Measurements from ENCODE around the gene CCDC188. TPM values are rescaled to one million over a fixed set of nuclear protein-coding genes. Genes with fewer than 3 reads are reported as not detected.

Gene CCDC188
- total and polyA plus RNA-seq, 2 of the 4 experiments (the other 2 are of a cell fraction), result 0.10 TPM; not detected in 1

GRCh38 chr22:20128619-20128901 is 22.3 kb downstream of the CCDC188 start:
- peaks cover 3 to 27% of the 10 kb centered on the region in 2 experiments; a peak in 3 of 4 replicates for H3K79me1 ChIP-seq (ENCODE audit: low read depth in 1 of 2, low read length in 2 of 2)
- H3K4me3 ChIP-seq (ENCODE audit: insufficient read depth, low read depth, low read length), result no peak overlapping the region
- no peak overlapping the region for H3K9ac ChIP-seq (ENCODE audit: low read depth, low read length)
- ChIA-PET POLR2A (ENCODE audit: unreplicated experiment) (interaction anchor here (0.6 kb wide), 1 partner anchor 155 kb away, joined by 14 read pairs; no protein-coding TSS in a partner anchor), CTCF (no interaction called here)
- H2BK5ac ChIP-seq (ENCODE audit: low read depth, low read length, poor library complexity, severe bottlenecking), result no peak overlapping the region
- ATAC-seq (ENCODE audit: low read depth), result no peak
- intact Hi-C loops (cut with micrococcal nuclease) (no loop called here), in situ Hi-C loops (cut with MboI; ENCODE audit: low sequenced_read_pairs) (no loop called here), dilution Hi-C loops (cut with HindIII; ENCODE audit: low sequenced_read_pairs, unreplicated experiment) (no loop called here)
- WGBS, 2 experiments (ENCODE audit: extremely low coverage in 2 of 2, insufficient read length in 1 of 2), result 38% methylated on average over 2 of the region's 2 CpGs; no CpG with 5 or more reads in 1 of the 2 experiments
- no peak overlapping the region for H4K91ac ChIP-seq (ENCODE audit: insufficient read depth, low read depth, low read length)
- H3K23ac ChIP-seq (ENCODE audit: low read depth, low read length), result no peak overlapping the region
- H4K5ac ChIP-seq (ENCODE audit: low read depth, low read length), result no peak overlapping the region
- no peak overlapping the region for H3K4me2 ChIP-seq (ENCODE audit: low read depth, low read length)
- no peaks in the 10 kb centered on the region for H3K27me3 ChIP-seq (ENCODE audit: control insufficient read depth, insufficient read depth, low read length)
- no peaks in the 10 kb centered on the region for H3K9me3 ChIP-seq (ENCODE audit: control insufficient read depth, insufficient read depth, low read length)
- H3K9me1 ChIP-seq (ENCODE audit: insufficient read depth, low read length), result peaks cover 3% of the 10 kb centered on the region; the same call in 1 of the 2 replicates
- H3K4ac ChIP-seq (ENCODE audit: low read depth, low read length), result no peak overlapping the region
- no peak overlapping the region for H2BK15ac ChIP-seq (ENCODE audit: low read depth, low read length)
- H3K18ac ChIP-seq (ENCODE audit: low read depth, low read length), result no peak overlapping the region
- H2AFZ ChIP-seq (replicated peaks; ENCODE audit: low read length, poor library complexity), result no peak overlapping the region
- no peak overlapping the region for H2AK5ac ChIP-seq (ENCODE audit: low read depth, low read length)
- no peak overlapping the region for H4K8ac ChIP-seq (ENCODE audit: low read depth in 2 of 2, low read length in 2 of 2)
- no peak overlapping the region for H2AK9ac ChIP-seq (replicated peaks; ENCODE audit: low read depth, low read length, poor library complexity)
- TF ChIP-seq CEBPB (IDR thresholded peaks at IDR 0.05; ENCODE audit: low read depth, low read length) (no peak), MAZ (IDR thresholded peaks at IDR 0.05; ENCODE audit: borderline replicate concordance, low read depth, low read length) (no peak), MAFK (IDR thresholded peaks at IDR 0.05; ENCODE audit: low read depth, low read length) (no peak), RAD21 (IDR thresholded peaks at IDR 0.05; ENCODE audit: low read length) (no peak)
- no peak overlapping the region for H3K27ac ChIP-seq (ENCODE audit: insufficient read depth, low read length)
- DNase-seq, result no peak
- no peak overlapping the region for H3K56ac ChIP-seq (ENCODE audit: extremely low read depth, insufficient read depth, low read length)
- H2BK20ac ChIP-seq (ENCODE audit: low read depth, low read length), result no peak overlapping the region
- H3K36me3 ChIP-seq (ENCODE audit: control insufficient read depth, insufficient read depth, low read length), result peaks cover 36% of the 10 kb centered on the region
- H4K20me1 ChIP-seq (ENCODE audit: insufficient read depth, low read length), result peaks cover 30% of the 10 kb centered on the region
- no peak overlapping the region for H3K14ac ChIP-seq (replicated peaks; ENCODE audit: low read depth, low read length)
- H3K4me1 ChIP-seq (ENCODE audit: control insufficient read depth, insufficient read depth, low read length), result peaks cover 9% of the 10 kb centered on the region
- BruUV-seq (replicated peaks), result no TSS peak
- H2BK120ac ChIP-seq (ENCODE audit: low read depth, low read length), result no peak overlapping the region
